K562 (cell line): Measurements from ENCODE around the gene ROR2. TPM values are rescaled to one million over a fixed set of nuclear protein-coding genes. Genes with fewer than 3 reads are reported as not detected.

ENCODE experiments used
- ATAC-seq: fragments of 200-7000 bp; cut with Tn5 transposase; 3 replicates; pipeline ENCODE4 v1.9.1; 2020; ENCODE audit warnings: moderate library complexity
- BruUV-seq: library from RNA; stranded (reverse); fragments of 400-500 nt; replicated peaks from 2 replicates; lab custom pipeline; 2021; lab: Mats Ljungman, UMichigan
- CTCF ChIA-PET: fragments of 300-600 bp; formaldehyde crosslinking; extraction: SDS; loops from one replicate; lab custom pipeline; 2021; ENCODE audit warnings: low intra/inter-chr PET ratio; lab: Yijun Ruan, JAX
- POLR2A ChIA-PET: fragments of 300-600, 350-650 bp; sonication (Branson Sonifier 250); formaldehyde crosslinking; extraction: SDS; loops from one replicate; lab custom pipeline; 2021; ENCODE audit warnings: antibody characterized with exemption, inconsistent platforms; lab: Yijun Ruan, JAX
- DNase-seq, 4 experiments: peaks; one replicate each; pipeline versions ENCODE4 v3.0.0 to v3.0.0-alpha.2; 2011 to 2018; ENCODE audit warnings: low spot score in 3 of 4, mixed read lengths in 3 of 4; ENCODE audit errors: extremely low read depth in 1 of 4
- FAIRE-seq: peaks from 2 replicates; lab custom pipeline; 2011; peaks lifted over from hg19 to GRCh38; lab: Jason Lieb, UNC
- H2AFZ ChIP-seq: 2 replicates; pipeline ENCODE4 v1.6.0; 2011; ENCODE audit warnings: low read depth, low read length, control low read depth, inconsistent platforms
- H3K27ac ChIP-seq: fragments of 200-600 bp; 3 replicates; pipeline ENCODE4 v1.8.0; 2011; ENCODE audit warnings: low read depth, mild to moderate bottlenecking, control low read depth, inconsistent platforms, low read length, moderate library complexity, mixed read lengths; ENCODE audit errors: extremely low read depth
- H3K27me3 ChIP-seq, 2 experiments: fragments of 300-600 bp in 1 of 2; 2 replicates in 1 of 2; 3 replicates in 1 of 2; pipeline versions ENCODE4 v1.6.0 to v1.8.0; 2011; ENCODE audit warnings: inconsistent platforms in 2 of 2, low read length in 2 of 2, mild to moderate bottlenecking in 1 of 2, mixed read lengths in 1 of 2, moderate library complexity in 1 of 2; ENCODE audit not compliant: control insufficient read depth in 2 of 2, insufficient read depth in 2 of 2
- H3K36me3 ChIP-seq: fragments of 300-600 bp; 3 replicates; pipeline ENCODE4 v1.8.0; 2011; ENCODE audit warnings: mild to moderate bottlenecking, low read length, inconsistent platforms; ENCODE audit not compliant: control insufficient read depth, insufficient read depth
- H3K4me1 ChIP-seq, 2 experiments: fragments of 200-600 bp in 1 of 2; replicated peaks in 1 of 2; 2 replicates in 1 of 2; 3 replicates in 1 of 2; pipeline versions ENCODE4 v1.5.1 to v1.8.0; 2011; ENCODE audit warnings: inconsistent platforms in 2 of 2, low read length in 2 of 2, mild to moderate bottlenecking in 1 of 2, mixed read lengths in 1 of 2, moderate library complexity in 1 of 2; ENCODE audit not compliant: control insufficient read depth in 2 of 2, insufficient read depth in 2 of 2
- H3K4me2 ChIP-seq: 2 replicates; pipeline ENCODE4 v1.6.1; 2011; ENCODE audit warnings: low read length, control low read depth, inconsistent platforms, mixed read lengths; ENCODE audit not compliant: insufficient read depth
- H3K4me3 ChIP-seq: fragments of 200-600 bp; sonication (generic), shearing (Covaris generic); 2 replicates; pipeline ENCODE4 v1.5.1; 2016; ENCODE audit warnings: control low read depth, inconsistent platforms
- H3K79me2 ChIP-seq: fragments of 200-600 bp; 3 replicates; pipeline ENCODE4 v1.8.0; 2011; ENCODE audit warnings: low read length, inconsistent platforms; ENCODE audit not compliant: control insufficient read depth, insufficient read depth
- H3K9ac ChIP-seq, 2 experiments: 2 replicates each; pipeline versions ENCODE4 v1.6.0 to v1.6.1; 2011; ENCODE audit warnings: low read depth in 2 of 2, low read length in 2 of 2, control low read depth in 1 of 2, inconsistent platforms in 1 of 2, mild to moderate bottlenecking in 1 of 2, mixed read lengths in 1 of 2; ENCODE audit not compliant: insufficient read depth in 1 of 2
- H3K9me1 ChIP-seq: one replicate; pipeline ENCODE4 v1.6.0; 2011; ENCODE audit warnings: inconsistent platforms, mild to moderate bottlenecking, low read length, moderate library complexity; ENCODE audit not compliant: control insufficient read depth, insufficient read depth
- H3K9me3 ChIP-seq: replicated peaks from 2 replicates; pipeline ENCODE4 v1.5.1; 2011; ENCODE audit warnings: low read depth, low read length, inconsistent platforms; ENCODE audit not compliant: control insufficient read depth, insufficient read depth
- H4K20me1 ChIP-seq: replicated peaks from 2 replicates; pipeline ENCODE4 v1.6.1; 2011; ENCODE audit warnings: low read length, inconsistent platforms, mixed read lengths; ENCODE audit not compliant: control insufficient read depth, insufficient read depth
- HDAC8 ChIP-seq: fragments of 450-650 bp; IDR thresholded peaks from 2 replicates; pipeline ENCODE4 v1.6.1; 2016; ENCODE audit warnings: mild to moderate bottlenecking, missing genetic modification characterization, moderate library complexity, missing compliant biosample characterization
- HOXB6 ChIP-seq: fragments of 250-450 bp; sonication (Bioruptor Pico); IDR thresholded peaks from 2 replicates; pipeline ENCODE4 v1.5.1; 2022; ENCODE audit warnings: mild to moderate bottlenecking, borderline replicate concordance
- KAT2B ChIP-seq: IDR thresholded peaks from one replicate; pipeline ENCODE4 v1.6.1; 2012; ENCODE audit warnings: low read depth, mild to moderate bottlenecking, control low read depth, inconsistent platforms, low read length, moderate library complexity
- NR2C2 ChIP-seq, 2 experiments: fragments of 200-800 bp in 1 of 2; sonication (Bioruptor generic) in 1 of 2; sonication (generic) in 1 of 2; formaldehyde crosslinking in 1 of 2; IDR thresholded peaks; 2 replicates each; pipeline versions ENCODE4 v1.6.1 to v1.8.0; 2016 to 2022; ENCODE audit warnings: mild to moderate bottlenecking in 1 of 2, missing compliant biosample characterization in 1 of 2, missing genetic modification characterization in 1 of 2, missing genetic modification reagents in 1 of 2
- OTX1 ChIP-seq: fragments of 450-650 bp; formaldehyde crosslinking; IDR thresholded peaks from 2 replicates; pipeline ENCODE4 v1.4.0; 2022; ENCODE audit warnings: mild to moderate bottlenecking
- PHF21A ChIP-seq: fragments of 450-650 bp; IDR thresholded peaks from 2 replicates; pipeline ENCODE4 v1.6.1; 2017; ENCODE audit warnings: low read depth, borderline replicate concordance
- POU5F1 ChIP-seq: fragments of 150-350 bp; IDR thresholded peaks from 2 replicates; pipeline ENCODE4 v1.6.1; 2014; ENCODE audit warnings: borderline replicate concordance, low read length, low read depth, mild to moderate bottlenecking; ENCODE audit not compliant: partially characterized antibody
- PTBP1 ChIP-seq: fragments of 200-400 bp; formaldehyde crosslinking; IDR thresholded peaks from 2 replicates; pipeline ENCODE4 v1.6.1; 2017; ENCODE audit warnings: low read depth, low read length
- SAFB2 ChIP-seq: fragments of 200-400 bp; formaldehyde crosslinking; IDR thresholded peaks from 2 replicates; pipeline ENCODE4 v1.6.1; 2018; ENCODE audit warnings: borderline replicate concordance, low read length, low read depth, moderate library complexity; ENCODE audit not compliant: severe bottlenecking
- ZSCAN32 ChIP-seq: fragments of 450-650 bp; formaldehyde crosslinking; IDR thresholded peaks from 2 replicates; pipeline ENCODE4 v1.4.0; 2020; ENCODE audit warnings: mild to moderate bottlenecking, moderate library complexity
- WGBS: fragments of 100-300 bp; shearing (Covaris generic); methylation state at CpG from one replicate; pipeline ENCODE4 v1.1.6; 2016; ENCODE audit warnings: low coverage, mixed read lengths; ENCODE audit not compliant: insufficient coverage; ENCODE audit errors: missing lambda C conversion rate; 5-methylcytosine and 5-hydroxymethylcytosine counted together
- in situ Hi-C: fragments of 300-500 bp; cut with MboI; formaldehyde crosslinking; loops from 4 replicates; pipeline ENCODE4 v1.15.0; 2018; ENCODE audit warnings: inconsistent platforms, mixed read lengths
- intact Hi-C: fragments of 100-400 bp; cut with micrococcal nuclease; formaldehyde crosslinking; loops from 2 replicates; pipeline ENCODE4 v1.14.2; 2022
- polyA plus RNA-seq, 8 experiments: library from polyadenylated mRNA; depleted of rRNA in 4 of 8; stranded (reverse) in 5 of 8; unstranded in 3 of 8; fragments of >200 nt; fragmentation: Nextera tagmentation in 2 of 8; fragmentation: Illumina TruSeq in 1 of 8; extraction: Ambion mirVana in 2 of 8; extraction: Trizol in 1 of 8; gene quantifications; 2 replicates each; pipeline versions ENCODE4 v1.2.1 to v1.2.3, GENCODE V29; 2011 to 2014; ENCODE audit warnings: inconsistent platforms in 1 of 8, missing spikeins in 1 of 8
- total RNA-seq, 7 experiments: library from RNA; depleted of rRNA in 6 of 7; stranded (reverse); fragments of >200 nt in 6 of 7; fragmentation: Illumina TruSeq in 2 of 7; extraction: Trizol in 2 of 7; gene quantifications; 2 replicates each; pipeline versions ENCODE4 v1.2.1 to v1.2.3, GENCODE V29; 2011 to 2021; ENCODE audit warnings: low replicate concordance in 1 of 7
- TF ChIP-seq, protein P1 (sequence below): sonication (generic); formaldehyde crosslinking; IDR thresholded peaks from 2 replicates; pipeline ENCODE4 v1.8.0; 2022; ENCODE audit warnings: missing genetic modification reagents, mild to moderate bottlenecking, moderate library complexity, borderline replicate concordance

The ROR2 gene
- total and polyA plus RNA-seq, 9 of the 15 experiments (the other 6 are each of a cell fraction or from before 2014, with no cell fraction given): 5.6 to 33.8 (median 15.3) TPM

GRCh38 chr9:91966503-91966902, 16.5 kb upstream of the ROR2 start:
- no peaks in the 10 kb centered on the region for H3K9me3 ChIP-seq
- intact Hi-C loops: no loop called here
- no peaks in the 10 kb centered on the region for H3K79me2 ChIP-seq
- no peak overlapping the region for H3K4me2 ChIP-seq
- no peaks in the 10 kb centered on the region for H3K36me3 ChIP-seq
- ATAC-seq (no peak), DNase-seq (no peak), FAIRE-seq (no peak)
- no peak overlapping the region for H3K4me3 ChIP-seq
- H3K27ac ChIP-seq: no peak overlapping the region
- ChIA-PET POLR2A (no interaction called here), CTCF (no interaction called here)
- no peak overlapping the region for H3K9ac ChIP-seq
- no peaks in the 10 kb centered on the region for H3K9me1 ChIP-seq
- in situ Hi-C loops: no loop called here
- WGBS: 68% methylated on average over 2 of the region's 2 CpGs
- H3K27me3 ChIP-seq: peaks cover 0 to under 1% of the 10 kb centered on the region in 2 experiments; a peak in 2 of 5 replicates
- TF ChIP-seq PTBP1: no peak
- no peak for TF ChIP-seq PHF21A
- TF ChIP-seq SAFB2: no peak
- TF ChIP-seq NR2C2 (CRISPR knock-in tag; IDR thresholded peaks at IDR 0.05): no peak
- TF ChIP-seq NR2C2 (tag; IDR thresholded peaks at IDR 0.05): no peak
- no peak for TF ChIP-seq HDAC8 (tag)
- TF ChIP-seq, protein P1, sequence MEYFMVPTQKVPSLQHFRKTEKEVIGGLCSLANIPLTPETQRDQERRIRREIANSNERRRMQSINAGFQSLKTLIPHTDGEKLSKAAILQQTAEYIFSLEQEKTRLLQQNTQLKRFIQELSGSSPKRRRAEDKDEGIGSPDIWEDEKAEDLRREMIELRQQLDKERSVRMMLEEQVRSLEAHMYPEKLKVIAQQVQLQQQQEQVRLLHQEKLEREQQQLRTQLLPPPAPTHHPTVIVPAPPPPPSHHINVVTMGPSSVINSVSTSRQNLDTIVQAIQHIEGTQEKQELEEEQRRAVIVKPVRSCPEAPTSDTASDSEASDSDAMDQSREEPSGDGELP (CRISPR knock-in tag): no peak
- TF ChIP-seq OTX1: no peak
- no peak for TF ChIP-seq POU5F1
- TF ChIP-seq ZSCAN32 (CRISPR knock-in tag): no peak
- TF ChIP-seq HOXB6: no peak
- no peak for TF ChIP-seq KAT2B
- H4K20me1 ChIP-seq: no peaks in the 10 kb centered on the region
- H3K4me1 ChIP-seq: peaks cover 0 to 4% of the 10 kb centered on the region in 2 experiments; a peak in 2 of 5 replicates
- no TSS peak for BruUV-seq
- 0 out of 2 replicates have a peak overlapping the region, but pooled peaks have one; percentile 10 for H2AFZ ChIP-seq
